Body of pancreas (tissue), 4 donors: ENCODE data around the gene TNRC6C.

Source experiments
- POLR2A ChIP-seq, 3 donors: fragments of 450-650 bp; IDR thresholded peaks; one replicate each; pipeline ENCODE4 v1.6.1; 2016; ENCODE audit warnings: antibody characterized with exemption in 3 of 3, mild to moderate bottlenecking in 2 of 3
- TF ChIP-seq, protein P1 (sequence below), 7 experiments: fragments of 450-650 bp in 4 of 7; fragments of 200-600 bp in 3 of 7; sonication (generic) in 3 of 7; IDR thresholded peaks; one replicate each; pipeline ENCODE4 v1.5.1; 2016 to 2019; ENCODE audit warnings: antibody characterized with exemption in 7 of 7

DNA sequence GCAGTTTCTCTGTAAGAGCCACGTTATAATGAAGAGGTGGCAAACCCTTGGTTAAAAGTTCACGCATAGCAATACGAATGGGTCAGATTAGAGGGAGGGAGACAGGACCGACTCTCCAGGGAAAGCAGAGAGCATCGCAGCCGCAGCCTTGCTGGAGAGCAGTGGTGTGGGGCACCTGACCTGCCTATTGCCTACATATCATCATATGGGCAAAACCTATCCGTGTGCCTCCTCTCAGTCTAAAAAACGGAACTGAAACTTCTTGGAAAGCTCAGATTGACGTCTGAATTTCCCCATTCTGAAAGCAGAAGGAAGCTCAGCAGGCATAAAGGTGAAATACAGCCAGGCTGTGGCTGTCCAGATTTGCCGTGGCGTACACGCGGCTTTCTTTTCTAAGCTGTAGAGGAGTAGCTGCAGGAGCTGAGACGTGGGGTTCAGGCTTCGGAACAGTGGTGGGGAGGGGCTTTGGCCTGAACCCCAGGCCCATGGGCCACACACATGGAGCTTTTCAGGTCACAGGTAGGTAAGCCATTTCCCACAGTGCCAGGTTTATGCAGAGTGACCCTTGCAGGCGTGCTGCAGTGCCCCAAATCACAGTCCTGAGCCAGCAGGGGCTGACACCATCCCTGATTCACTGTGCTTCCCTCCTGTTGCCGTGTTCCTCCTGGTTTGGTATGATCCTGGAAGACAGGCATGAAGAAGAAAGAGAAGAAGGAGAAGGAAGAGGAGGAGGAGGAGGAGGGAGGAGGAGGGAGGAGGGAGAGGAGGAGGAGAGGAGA lies 41.6 kb upstream of the TNRC6C start:
- TF ChIP-seq, protein P1, sequence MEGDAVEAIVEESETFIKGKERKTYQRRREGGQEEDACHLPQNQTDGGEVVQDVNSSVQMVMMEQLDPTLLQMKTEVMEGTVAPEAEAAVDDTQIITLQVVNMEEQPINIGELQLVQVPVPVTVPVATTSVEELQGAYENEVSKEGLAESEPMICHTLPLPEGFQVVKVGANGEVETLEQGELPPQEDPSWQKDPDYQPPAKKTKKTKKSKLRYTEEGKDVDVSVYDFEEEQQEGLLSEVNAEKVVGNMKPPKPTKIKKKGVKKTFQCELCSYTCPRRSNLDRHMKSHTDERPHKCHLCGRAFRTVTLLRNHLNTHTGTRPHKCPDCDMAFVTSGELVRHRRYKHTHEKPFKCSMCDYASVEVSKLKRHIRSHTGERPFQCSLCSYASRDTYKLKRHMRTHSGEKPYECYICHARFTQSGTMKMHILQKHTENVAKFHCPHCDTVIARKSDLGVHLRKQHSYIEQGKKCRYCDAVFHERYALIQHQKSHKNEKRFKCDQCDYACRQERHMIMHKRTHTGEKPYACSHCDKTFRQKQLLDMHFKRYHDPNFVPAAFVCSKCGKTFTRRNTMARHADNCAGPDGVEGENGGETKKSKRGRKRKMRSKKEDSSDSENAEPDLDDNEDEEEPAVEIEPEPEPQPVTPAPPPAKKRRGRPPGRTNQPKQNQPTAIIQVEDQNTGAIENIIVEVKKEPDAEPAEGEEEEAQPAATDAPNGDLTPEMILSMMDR (IDR thresholded peaks at IDR 0.05): no peak
- TF ChIP-seq POLR2A (IDR thresholded peaks at IDR 0.05): no peak
